SK-N-SH treated with all-trans-retinoic acid at 6 μM for 48 hours (cell line): Measurements from ENCODE around the gene SLC30A1.

Experiments
- ARNTL ChIP-seq: fragments of 450-650 bp; formaldehyde crosslinking; IDR thresholded peaks from 2 replicates; pipeline ENCODE4 v1.5.0; 2020; ENCODE audit warnings: low read depth, mild to moderate bottlenecking, moderate library complexity, borderline replicate concordance
- CSRNP3 ChIP-seq: fragments of 250-450 bp; sonication (Bioruptor Pico); IDR thresholded peaks from 2 replicates; pipeline ENCODE4 v1.5.1; 2021; ENCODE audit warnings: mild to moderate bottlenecking, moderate library complexity
- ESRRG ChIP-seq: fragments of 250-450 bp; sonication (Bioruptor Pico); IDR thresholded peaks from 2 replicates; pipeline ENCODE4 v1.6.1; 2021; ENCODE audit warnings: mild to moderate bottlenecking
- GLIS3 ChIP-seq: fragments of 250-450 bp; sonication (Bioruptor Pico); IDR thresholded peaks from 2 replicates; pipeline ENCODE4 v1.5.0; 2020; ENCODE audit warnings: mild to moderate bottlenecking, moderate library complexity
- OSR1 ChIP-seq: fragments of 250-450 bp; sonication (Bioruptor Pico); IDR thresholded peaks from 2 replicates; pipeline ENCODE4 v1.8.0; 2022; ENCODE audit warnings: moderate library complexity, mild to moderate bottlenecking, inconsistent platforms
- PPARA ChIP-seq: fragments of 250-450 bp; sonication (Bioruptor Pico); IDR thresholded peaks from 2 replicates; pipeline ENCODE4 v1.5.0; 2020; ENCODE audit warnings: mild to moderate bottlenecking, borderline replicate concordance
- RARB ChIP-seq: fragments of 250-450 bp; sonication (Bioruptor Pico); IDR thresholded peaks from 2 replicates; pipeline ENCODE4 v1.8.0; 2021; ENCODE audit warnings: mild to moderate bottlenecking, moderate library complexity
- SNAI2 ChIP-seq: fragments of 250-450 bp; sonication (Bioruptor Pico); IDR thresholded peaks from 2 replicates; pipeline ENCODE4 v1.5.0; 2020; ENCODE audit warnings: mild to moderate bottlenecking, moderate library complexity
- TOX ChIP-seq: fragments of 250-450 bp; sonication (Bioruptor Pico); IDR thresholded peaks from 2 replicates; pipeline ENCODE4 v1.8.0; 2021; ENCODE audit warnings: mild to moderate bottlenecking, moderate library complexity, borderline replicate concordance
- ZFP30 ChIP-seq: fragments of 450-650 bp; formaldehyde crosslinking; IDR thresholded peaks from 2 replicates; pipeline ENCODE4 v1.5.0; 2022; ENCODE audit warnings: mild to moderate bottlenecking, moderate library complexity

- no peak for TF ChIP-seq ARNTL (CRISPR knock-in tag)
- no peak for TF ChIP-seq ZFP30 (CRISPR knock-in tag)
- TF ChIP-seq GLIS3 (CRISPR knock-in tag) = no peak
- no peak for TF ChIP-seq TOX (CRISPR knock-in tag)
- no peak for TF ChIP-seq ESRRG (CRISPR knock-in tag)
- no peak for TF ChIP-seq RARB (CRISPR knock-in tag)
- no peak for TF ChIP-seq OSR1 (CRISPR knock-in tag)
- no peak for TF ChIP-seq PPARA
- TF ChIP-seq SNAI2 (CRISPR knock-in tag) = no peak
- no peak for TF ChIP-seq CSRNP3 (CRISPR knock-in tag)
Observed at GRCh38 chr1:211524521-211524920, 54.4 kb downstream of the SLC30A1 start.
